Fibroblast of the aortic adventitia (primary cell): Measurements from ENCODE around the gene ITSN1. TPM values are rescaled to one million over a fixed set of nuclear protein-coding genes. Genes with fewer than 3 reads are reported as not detected.
A peak's percentile ranks its signal among the peaks of the same experiment; 100 is the strongest.

Experiments used
- DNase-seq: peaks from one replicate; pipeline ENCODE4 v3.0.0-alpha.2; 2010; ENCODE audit warnings: low read depth
- H3K4me3 ChIP-seq: 2 replicates; pipeline ENCODE4 v1.5.1; 2011; ENCODE audit warnings: low read depth, mild to moderate bottlenecking, control low read depth, low read length, moderate library complexity
- total RNA-seq: library from RNA; depleted of rRNA; stranded (reverse); fragments of >200 nt; gene quantifications from 2 replicates; pipeline ENCODE4 v1.2.3, GENCODE V29; 2012; ENCODE audit warnings: low replicate concordance
- TF ChIP-seq, protein P1 (sequence below): IDR thresholded peaks from 2 replicates; pipeline ENCODE4 v1.5.1; 2011; ENCODE audit warnings: mild to moderate bottlenecking, low read length, control low read depth, inconsistent platforms; ENCODE audit not compliant: insufficient read depth

The ITSN1 gene
- total RNA-seq, 1 donor, result 35.0 TPM

- peak; percentile 31 for DNase-seq
- TF ChIP-seq, protein P1, sequence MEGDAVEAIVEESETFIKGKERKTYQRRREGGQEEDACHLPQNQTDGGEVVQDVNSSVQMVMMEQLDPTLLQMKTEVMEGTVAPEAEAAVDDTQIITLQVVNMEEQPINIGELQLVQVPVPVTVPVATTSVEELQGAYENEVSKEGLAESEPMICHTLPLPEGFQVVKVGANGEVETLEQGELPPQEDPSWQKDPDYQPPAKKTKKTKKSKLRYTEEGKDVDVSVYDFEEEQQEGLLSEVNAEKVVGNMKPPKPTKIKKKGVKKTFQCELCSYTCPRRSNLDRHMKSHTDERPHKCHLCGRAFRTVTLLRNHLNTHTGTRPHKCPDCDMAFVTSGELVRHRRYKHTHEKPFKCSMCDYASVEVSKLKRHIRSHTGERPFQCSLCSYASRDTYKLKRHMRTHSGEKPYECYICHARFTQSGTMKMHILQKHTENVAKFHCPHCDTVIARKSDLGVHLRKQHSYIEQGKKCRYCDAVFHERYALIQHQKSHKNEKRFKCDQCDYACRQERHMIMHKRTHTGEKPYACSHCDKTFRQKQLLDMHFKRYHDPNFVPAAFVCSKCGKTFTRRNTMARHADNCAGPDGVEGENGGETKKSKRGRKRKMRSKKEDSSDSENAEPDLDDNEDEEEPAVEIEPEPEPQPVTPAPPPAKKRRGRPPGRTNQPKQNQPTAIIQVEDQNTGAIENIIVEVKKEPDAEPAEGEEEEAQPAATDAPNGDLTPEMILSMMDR, result no peak
- H3K4me3 ChIP-seq, result no peak overlapping the region
Observed at GRCh38 chr21:33799378-33800090, 157.2 kb downstream of the ITSN1 start.

DNA sequence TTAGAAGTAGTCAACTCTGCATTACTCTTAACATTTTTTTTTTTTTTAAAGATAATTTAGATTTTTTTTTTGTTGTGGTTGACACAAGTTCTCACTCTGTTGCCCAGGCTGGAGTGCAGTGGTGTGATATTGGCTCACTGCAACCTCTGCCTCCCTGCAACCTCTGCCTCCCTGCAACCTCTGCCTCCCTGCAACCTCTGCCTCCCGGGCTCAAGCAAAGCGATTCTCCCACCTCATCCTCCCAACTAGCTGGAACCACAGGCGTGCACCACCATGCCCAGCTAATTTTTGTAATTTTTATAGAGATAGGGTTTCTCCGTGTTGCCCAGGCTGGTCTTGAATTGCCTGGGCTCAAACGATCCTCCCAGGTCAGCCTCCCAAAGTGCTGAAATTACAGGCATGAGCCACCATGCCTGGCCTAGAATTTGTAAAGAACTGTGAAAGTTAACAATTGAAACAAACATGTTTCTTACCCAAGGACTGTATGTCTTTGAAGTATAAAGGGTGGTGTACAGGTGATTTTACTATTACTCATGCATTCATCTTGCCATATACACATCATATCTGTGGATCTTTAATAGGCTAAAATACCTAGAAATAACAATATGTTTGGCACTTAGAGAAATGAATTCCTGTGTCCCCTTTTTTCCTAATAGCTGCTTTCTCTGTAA lies 158.6 kb downstream of the ITSN1 start:
- no peak overlapping the region for H3K4me3 ChIP-seq
- no peak for DNase-seq
- TF ChIP-seq, protein P1, result no peak

DNA sequence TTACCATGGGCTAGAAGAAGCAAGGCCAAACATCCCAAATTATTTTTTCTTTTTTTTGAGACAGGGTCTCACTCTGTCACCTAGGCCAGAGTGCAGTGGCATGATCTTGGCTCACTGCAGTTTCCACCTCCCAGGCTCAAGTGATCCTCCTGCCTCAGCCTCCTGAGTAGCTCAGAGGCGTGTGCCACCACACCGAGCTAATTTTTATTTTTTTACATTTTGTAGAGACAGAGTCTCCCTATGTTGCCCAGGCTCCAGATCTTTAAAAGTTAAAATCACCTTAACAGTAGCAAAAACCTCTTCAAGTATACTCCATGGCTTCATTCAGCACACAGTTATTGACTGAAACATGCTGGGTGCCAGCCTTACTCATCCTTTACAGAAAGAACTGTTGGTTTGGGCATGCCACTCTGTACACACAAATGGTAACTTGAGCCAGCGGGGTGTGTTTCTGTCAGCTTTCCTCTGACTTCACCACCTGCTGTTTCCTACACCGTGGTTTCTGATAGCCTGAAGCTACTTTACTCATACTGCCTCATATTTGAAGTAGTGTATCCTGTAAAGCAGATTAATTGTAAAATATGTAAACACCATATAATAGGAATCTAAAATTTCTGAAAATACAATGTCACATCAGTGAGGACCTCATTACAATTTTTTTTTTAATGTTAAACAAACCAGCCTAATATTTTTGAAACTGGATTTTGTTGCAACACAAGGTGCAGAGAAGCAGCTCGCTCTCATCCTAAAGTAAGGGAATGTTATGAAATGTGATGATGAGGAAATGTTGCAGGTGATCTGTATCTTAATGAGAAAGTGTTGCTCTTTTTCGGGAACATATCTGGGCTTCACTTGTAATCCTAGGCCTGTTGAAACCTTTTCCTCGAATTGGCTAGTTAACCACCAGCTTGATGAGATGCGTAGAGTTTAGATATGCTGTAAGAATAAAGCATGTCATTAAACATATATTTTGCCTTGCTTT lies 159.4 kb downstream of the ITSN1 start:
- DNase-seq, result peak; percentile 26
- H3K4me3 ChIP-seq, result no peak overlapping the region
- TF ChIP-seq, protein P1, result no peak

DNA sequence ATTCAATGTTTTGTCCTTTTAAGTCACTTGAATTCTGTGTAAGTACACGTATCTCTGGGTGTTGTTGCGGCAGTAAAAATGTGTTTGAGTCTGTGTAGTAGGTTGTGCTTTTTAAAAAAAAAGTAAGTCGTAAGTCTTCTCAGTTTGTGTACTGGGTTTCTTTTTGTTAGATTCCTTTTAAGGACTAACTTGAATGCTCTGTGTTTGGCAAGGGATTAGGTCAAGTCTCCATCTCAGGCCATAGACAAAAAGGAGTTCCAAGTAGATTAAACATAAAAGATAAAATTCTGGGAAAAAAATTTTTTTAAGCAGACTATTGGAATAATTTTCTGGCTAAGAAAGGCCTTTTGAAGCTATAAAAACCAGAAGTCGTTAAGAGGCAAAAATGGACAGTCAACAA lies 160.2 kb downstream of the ITSN1 start:
- TF ChIP-seq, protein P1, result no peak
- DNase-seq, result peak; percentile 30

DNA sequence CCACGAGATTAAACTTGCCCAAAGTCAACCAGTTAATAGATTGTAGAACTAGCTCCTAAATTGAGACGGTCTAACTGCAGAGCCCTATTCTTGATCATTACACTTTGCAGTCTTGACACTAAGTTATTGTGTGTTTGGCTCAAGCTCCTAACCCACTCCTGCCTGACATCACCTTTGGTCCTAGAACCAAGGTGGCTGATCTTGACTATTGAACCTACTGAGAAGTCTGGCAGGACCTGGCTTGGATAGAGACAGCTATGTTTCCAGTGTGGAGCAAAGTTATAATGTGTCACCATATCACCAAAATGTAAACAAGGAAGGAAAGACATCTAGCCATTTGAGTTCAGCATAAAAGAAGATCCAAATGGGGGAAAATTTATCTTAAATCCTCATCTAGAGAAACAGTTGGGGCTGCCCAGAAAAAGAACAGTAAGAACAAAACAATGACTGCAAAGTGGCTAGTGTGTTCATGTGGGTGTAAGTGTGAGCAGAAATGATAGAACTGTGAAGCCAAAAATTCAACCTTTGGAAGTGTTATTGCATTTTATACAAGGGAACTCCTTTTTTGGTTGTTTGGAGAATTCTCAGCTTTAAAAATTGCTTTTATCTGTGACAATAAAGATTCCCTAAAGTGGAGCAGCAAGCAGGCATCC lies 166.5 kb downstream of the ITSN1 start:
- no peak overlapping the region for H3K4me3 ChIP-seq
- TF ChIP-seq, protein P1, result no peak

More for the DNA sequence above, 160.2 kb downstream of the ITSN1 start:
- no peak overlapping the region for H3K4me3 ChIP-seq

DNA sequence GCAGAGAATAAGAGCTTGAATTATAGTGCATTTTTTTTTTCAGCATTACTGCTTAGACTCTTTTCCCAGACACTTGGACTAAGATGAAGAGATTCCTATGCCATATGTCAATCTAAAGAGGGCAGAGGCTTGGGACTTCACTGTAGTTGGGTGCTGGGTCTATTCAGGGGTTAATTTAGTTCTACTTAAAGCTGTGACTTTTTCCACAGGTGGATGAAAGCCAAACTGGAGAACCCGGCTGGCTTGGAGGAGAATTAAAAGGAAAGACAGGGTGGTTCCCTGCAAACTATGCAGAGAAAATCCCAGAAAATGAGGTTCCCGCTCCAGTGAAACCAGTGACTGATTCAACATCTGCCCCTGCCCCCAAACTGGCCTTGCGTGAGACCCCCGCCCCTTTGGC lies 168.5 kb downstream of the ITSN1 start:
- DNase-seq, result peak; percentile 16
- no peak overlapping the region for H3K4me3 ChIP-seq
- TF ChIP-seq, protein P1, result no peak

More for the DNA sequence above, 166.5 kb downstream of the ITSN1 start:
- no peak for DNase-seq
